Keratinocyte (primary cell): ENCODE data around the gene DNAJB8.

ENCODE experiments used
- EZH2 ChIP-seq: IDR thresholded peaks from one replicate; pipeline ENCODE4 v1.6.1; 2012; ENCODE audit warnings: inconsistent platforms, mild to moderate bottlenecking, low read length, moderate library complexity
- TF ChIP-seq, protein P1 (sequence below), 3 experiments: IDR thresholded peaks in 1 of 3; conservative IDR thresholded peaks in 1 of 3; optimal IDR thresholded peaks in 1 of 3; 2 replicates in 2 of 3; 3 replicates in 1 of 3; pipeline versions ENCODE3 to v1.5.1; 2011; ENCODE audit warnings: low read length in 3 of 3, mild to moderate bottlenecking in 3 of 3, moderate library complexity in 2 of 3, control low read depth in 1 of 3, inconsistent platforms in 1 of 3; ENCODE audit not compliant: insufficient read depth in 2 of 3; ENCODE audit errors: extremely low read depth in 1 of 3

DNA sequence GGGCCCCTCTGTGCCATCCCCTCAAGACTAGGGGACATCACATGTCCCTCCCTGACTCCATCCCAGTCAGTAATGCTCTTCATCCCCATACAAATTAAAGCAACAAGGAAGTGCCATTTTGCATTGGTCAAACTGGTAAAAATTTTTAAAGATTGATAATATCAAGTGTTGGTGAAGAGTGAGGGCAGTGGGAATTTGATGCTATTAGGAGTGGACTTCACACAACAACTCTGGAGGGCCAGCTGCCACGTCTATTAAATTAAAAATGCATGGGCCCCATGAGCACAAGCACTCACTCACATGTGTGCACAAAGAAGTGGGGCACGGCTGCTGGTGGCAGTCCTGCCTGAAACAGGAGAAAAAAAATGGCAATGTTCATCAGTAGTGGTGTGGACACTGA is 47.8 kb downstream of the DNAJB8 start:
- TF ChIP-seq, protein P1, sequence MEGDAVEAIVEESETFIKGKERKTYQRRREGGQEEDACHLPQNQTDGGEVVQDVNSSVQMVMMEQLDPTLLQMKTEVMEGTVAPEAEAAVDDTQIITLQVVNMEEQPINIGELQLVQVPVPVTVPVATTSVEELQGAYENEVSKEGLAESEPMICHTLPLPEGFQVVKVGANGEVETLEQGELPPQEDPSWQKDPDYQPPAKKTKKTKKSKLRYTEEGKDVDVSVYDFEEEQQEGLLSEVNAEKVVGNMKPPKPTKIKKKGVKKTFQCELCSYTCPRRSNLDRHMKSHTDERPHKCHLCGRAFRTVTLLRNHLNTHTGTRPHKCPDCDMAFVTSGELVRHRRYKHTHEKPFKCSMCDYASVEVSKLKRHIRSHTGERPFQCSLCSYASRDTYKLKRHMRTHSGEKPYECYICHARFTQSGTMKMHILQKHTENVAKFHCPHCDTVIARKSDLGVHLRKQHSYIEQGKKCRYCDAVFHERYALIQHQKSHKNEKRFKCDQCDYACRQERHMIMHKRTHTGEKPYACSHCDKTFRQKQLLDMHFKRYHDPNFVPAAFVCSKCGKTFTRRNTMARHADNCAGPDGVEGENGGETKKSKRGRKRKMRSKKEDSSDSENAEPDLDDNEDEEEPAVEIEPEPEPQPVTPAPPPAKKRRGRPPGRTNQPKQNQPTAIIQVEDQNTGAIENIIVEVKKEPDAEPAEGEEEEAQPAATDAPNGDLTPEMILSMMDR (optimal IDR thresholded peaks at IDR 0.05 in 1 of 3, IDR thresholded peaks at IDR 0.05 in 1 of 3, conservative IDR thresholded peaks at IDR 0.05 in 1 of 3; ENCODE audit: extremely low read depth in 1 of 3, insufficient read depth in 2 of 3, low read length in 3 of 3) = no peak
- TF ChIP-seq EZH2 = no peak
